NCI-H69 (cell line): ENCODE measurements around the gene SYNE2.
A peak's percentile ranks its signal among the peaks of the same experiment; 100 is the strongest.
"Not testable (repeated sequence)": the region's sequence is repeated elsewhere in the genome, so short reads cannot be mapped to it uniquely, and the experiment has no call there.

Experiments used
- DNase-seq: peaks from one replicate; lab custom pipeline; 2025; lab: John Stamatoyannopoulos, UW

The SYNE2 gene, protein sequence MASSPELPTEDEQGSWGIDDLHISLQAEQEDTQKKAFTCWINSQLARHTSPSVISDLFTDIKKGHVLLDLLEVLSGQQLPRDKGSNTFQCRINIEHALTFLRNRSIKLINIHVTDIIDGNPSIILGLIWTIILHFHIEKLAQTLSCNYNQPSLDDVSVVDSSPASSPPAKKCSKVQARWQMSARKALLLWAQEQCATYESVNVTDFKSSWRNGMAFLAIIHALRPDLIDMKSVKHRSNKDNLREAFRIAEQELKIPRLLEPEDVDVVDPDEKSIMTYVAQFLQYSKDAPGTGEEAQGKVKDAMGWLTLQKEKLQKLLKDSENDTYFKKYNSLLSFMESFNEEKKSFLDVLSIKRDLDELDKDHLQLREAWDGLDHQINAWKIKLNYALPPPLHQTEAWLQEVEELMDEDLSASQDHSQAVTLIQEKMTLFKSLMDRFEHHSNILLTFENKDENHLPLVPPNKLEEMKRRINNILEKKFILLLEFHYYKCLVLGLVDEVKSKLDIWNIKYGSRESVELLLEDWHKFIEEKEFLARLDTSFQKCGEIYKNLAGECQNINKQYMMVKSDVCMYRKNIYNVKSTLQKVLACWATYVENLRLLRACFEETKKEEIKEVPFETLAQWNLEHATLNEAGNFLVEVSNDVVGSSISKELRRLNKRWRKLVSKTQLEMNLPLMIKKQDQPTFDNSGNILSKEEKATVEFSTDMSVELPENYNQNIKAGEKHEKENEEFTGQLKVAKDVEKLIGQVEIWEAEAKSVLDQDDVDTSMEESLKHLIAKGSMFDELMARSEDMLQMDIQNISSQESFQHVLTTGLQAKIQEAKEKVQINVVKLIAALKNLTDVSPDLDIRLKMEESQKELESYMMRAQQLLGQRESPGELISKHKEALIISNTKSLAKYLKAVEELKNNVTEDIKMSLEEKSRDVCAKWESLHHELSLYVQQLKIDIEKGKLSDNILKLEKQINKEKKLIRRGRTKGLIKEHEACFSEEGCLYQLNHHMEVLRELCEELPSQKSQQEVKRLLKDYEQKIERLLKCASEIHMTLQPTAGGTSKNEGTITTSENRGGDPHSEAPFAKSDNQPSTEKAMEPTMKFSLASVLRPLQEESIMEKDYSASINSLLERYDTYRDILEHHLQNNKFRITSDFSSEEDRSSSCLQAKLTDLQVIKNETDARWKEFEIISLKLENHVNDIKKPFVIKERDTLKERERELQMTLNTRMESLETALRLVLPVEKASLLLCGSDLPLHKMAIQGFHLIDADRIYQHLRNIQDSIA (N-terminal part only)

DNA sequence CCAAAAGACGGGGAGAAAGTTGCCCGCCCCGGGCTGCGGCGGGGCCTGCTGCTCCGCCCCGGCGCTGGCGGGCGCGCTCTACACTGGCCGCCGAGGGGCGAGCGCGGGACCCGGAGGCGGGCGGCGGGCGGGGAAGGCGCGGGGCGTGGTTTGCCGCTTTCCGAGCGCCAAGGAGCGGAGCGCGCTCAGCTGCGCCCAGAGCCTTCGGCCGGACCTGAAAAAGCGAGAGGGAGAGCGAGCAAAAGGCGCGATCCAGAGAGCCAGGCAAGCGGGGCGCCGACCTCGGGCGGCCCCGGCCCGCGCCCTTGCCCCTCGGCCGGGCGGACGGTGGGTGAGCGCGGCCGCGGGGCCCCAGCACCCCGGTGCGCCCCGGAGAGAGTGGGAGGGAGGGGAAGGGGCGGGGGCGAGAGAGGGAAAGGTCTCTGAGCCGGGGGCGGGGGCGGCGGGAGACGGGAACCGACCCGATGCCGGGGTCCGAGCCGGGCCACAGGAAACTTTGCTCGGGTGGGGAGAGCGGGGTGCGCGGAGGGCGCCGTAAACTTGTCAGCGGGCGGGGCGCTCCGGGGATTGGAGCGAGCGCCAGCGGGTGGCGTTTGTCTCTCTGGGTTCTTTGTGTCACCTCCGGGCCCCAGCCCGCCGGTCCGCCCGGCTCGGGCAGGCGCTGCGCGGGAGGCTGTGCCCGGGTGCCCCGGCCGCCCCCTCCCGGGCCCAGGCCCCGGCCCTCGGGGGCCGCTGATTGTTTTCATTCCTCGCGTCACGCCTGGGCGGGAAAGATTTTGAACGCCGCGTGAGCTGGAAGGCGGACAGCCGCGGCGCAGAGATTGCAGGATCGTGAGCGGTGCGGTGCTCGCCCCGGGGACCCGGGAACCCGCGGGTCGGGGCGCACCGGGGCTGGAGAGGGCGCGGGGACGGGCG, at the start of gene SYNE2:
SYNE2 (plus strand) TSS at position 188 of the 915 bp plus-strand sequence. CDS start 56,145 bp downstream, outside the sequence.
- peak; percentile 93 for DNase-seq

DNA sequence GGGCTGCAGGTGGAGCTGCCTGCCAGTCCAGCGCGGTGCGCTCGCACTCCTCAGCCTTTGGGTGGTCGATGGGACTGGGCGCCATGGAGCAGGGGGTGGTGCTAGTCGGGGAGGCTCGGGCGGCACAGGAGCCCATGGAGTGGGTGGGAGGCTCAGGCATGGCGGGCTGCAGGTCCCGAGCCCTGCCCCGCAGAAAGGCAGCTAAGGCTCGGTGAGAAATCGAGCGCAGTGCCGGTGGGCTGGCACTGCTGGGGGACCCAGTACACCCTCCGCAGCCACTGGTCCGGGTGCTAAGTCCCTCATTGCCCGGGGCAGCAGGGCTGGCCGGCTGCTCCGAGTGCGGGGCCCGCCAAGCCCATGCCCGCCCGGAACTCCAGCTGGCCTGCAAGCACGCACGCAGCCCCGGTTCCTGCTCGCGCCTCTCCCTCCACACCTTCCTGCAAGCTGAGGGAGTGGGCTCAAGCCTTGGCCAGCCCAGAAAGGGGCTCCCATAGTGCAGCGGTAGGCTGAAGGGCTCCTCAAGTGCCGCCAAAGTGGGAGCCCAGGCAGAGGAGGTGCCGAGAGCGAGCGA, 49.5 kb upstream of the SYNE2 start:
- not testable (repeated sequence) for DNase-seq

DNA sequence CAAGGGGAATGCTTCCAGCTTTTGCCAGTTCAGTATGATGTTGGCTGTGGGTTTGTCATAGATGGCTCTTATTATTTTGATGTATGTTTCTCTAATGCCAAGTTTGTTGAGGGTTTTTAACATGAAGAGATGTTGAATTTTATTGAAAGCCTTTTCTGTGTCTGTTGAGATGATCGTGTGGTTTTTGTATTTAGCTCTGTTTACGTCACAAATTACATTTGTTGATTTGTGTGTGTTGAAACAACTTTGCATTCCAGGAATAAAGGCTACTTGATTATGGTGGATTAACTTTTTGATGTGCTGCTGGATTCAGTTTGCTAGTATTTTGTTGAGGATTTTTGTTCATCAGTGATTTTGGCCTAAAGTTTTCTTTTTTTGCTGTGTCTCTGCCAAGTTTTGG, 46.7 kb upstream of the SYNE2 start:
- not testable (repeated sequence) for DNase-seq

DNA sequence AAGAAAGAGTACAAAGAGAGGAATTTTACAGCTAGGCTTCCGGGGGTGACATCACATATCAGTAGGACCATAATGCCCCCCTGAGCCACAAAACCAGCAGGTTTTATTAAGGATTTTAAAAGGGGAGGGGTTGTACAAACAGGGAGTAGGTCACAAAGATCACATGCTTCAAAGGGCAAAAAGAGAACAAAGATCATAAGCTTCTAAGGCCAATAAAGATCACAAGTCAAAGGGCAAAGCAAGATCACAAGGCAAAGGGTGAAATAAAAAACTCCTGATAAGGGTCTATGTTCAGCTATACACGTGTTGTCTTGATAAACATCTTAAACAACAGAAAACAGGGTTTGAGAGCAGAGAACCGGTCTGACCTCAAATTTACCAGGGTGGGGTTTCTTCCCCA, 41.1 kb upstream of the SYNE2 start:
- not testable (repeated sequence) for DNase-seq

DNA sequence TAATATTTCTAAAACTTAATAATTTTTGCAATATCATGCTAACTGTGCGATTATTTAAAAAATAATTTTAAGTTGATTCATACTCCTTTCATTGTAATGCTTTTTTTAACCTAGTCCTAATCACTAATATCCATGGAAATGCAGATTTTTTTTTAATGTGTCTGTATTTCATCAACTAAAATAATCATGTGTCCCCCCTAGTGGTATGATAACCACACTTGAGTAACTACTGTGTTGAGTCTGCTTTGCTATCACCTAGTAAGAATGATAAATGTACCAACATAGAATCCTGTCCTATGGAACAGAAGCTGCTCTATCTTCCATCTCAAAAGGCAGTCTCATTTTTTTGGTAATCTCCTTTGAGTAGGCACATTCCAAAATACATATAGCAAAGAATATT, 19.1 kb upstream of the SYNE2 start:
- no peak for DNase-seq

DNA sequence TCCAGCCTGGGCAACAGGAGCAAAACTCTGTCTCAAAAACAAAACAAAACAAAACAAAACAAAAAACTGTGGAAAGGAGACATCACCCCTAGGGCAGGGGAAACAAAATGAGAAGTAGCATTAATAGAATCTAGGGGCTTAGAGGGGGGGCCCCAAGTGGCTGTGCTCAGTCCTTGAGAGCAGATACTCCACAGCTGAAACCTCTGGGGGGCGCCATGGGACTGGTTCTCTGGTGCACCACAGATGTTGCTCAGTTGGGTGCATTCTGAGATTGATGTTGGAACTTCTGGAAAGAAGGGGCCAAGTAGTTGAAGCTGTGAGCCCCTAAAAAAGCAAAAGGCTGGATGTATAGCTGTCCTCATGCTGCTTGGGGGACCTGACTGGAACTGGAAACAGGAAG, 11.8 kb upstream of the SYNE2 start:
- DNase-seq, result peak; percentile 64

DNA sequence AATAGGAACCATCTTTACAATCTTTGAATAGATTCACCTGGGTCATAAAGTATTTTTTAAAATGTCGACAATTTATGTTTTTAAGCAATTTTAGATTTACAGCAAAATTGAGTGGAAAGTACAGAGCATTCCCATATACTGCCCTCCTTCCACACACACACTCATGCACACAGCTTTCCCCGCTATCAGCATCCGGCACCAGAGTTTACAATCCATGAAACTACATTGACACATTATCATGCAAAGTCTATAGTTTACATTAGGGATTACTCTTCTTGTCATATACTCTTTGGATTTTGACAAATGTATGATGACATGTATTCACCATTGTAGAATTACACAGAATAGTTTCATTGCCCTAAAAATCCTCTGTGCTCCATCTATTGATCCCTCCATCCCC, 9.0 kb upstream of the SYNE2 start:
- no peak for DNase-seq

DNA sequence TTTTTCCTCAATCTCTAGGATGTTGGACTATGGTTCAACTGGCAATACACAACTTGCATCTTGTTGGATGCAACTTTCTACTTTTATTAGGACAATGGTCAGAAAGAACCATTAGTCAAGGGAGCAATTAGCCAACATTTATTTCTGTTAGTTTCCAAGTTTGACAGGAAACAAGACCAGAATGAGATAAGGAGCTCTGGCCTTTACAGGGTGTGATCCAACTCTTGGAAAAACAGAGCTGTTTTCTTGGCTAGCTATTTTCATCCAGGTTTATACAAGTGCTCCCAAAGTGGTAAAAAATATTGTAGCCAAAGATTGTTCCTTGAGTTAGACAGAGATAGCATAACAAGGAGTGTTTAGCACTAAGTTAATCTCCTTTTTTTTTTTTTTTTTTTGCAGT, 3.9 kb upstream of the SYNE2 start:
- DNase-seq, result no peak

DNA sequence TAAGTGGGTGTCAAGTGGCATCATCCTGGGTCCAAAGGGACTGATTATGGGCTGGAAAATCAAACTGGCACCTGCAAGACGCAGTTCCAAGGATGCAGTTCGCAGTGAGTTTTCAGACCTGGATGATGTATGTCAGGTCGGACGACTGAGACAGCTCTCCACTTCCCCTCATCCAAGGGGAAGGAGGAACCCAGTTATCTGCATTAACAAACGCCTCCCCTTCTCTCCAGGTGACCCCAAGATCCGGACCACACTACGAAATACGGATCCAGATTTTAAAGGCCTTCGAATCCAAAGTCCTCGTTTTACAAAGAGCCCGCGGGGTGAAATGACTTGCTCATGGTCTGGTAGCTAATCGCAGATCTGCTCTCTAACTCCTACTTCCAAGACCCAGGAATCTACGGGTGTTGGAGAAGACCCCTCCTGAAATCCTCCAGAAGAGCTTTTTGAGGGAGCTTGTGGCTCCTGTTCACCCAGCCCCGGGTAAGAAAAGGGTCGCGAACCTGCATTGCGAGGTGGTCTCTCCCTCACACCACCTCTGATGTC, 460 bp upstream of the SYNE2 start:
- DNase-seq, result peak; percentile 84

DNA sequence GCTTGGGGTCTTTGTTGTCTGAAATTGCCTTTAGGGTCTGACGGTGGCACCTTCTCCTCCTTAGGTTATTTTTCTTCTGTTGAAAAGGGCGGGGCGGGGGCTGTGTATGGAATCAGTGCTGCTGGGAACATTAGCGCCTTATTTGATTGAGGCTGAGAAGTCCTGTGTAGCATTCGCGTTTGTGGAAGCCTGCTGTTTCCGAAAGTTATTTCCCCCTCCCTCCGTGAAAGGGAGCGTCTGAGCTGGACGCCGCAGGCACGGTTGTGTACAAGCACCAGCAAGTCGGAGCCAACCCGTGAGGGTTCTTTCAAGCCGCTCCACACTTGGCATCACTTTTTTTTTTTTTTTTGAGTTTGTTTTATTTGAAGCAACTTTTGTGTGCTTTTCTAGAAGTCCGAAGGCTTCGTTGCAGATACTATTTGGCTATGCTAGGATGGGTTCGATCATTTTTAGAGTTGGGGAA, 1.1 kb downstream of the SYNE2 start:
- DNase-seq, result peak; percentile 93

DNA sequence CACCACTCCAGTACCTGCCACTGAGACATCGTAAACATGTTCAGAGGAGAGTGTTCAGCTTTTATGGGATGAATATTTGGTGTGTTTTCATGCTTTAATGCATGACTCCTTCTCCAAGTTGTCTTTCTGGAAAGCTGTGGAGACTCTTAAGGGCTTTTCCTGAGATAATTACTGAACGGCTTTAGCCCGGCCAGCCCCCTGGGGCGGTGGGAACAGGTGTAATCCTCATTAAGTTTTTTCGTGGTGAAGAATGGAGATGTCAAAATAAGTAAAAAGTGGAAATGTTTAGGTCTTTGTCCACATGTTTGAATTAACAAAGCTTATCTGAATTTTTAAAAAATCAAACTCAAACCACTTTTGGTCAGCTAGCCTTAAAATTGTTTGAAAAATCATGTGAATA, 1.5 kb downstream of the SYNE2 start:
- DNase-seq, result peak; percentile 71

DNA sequence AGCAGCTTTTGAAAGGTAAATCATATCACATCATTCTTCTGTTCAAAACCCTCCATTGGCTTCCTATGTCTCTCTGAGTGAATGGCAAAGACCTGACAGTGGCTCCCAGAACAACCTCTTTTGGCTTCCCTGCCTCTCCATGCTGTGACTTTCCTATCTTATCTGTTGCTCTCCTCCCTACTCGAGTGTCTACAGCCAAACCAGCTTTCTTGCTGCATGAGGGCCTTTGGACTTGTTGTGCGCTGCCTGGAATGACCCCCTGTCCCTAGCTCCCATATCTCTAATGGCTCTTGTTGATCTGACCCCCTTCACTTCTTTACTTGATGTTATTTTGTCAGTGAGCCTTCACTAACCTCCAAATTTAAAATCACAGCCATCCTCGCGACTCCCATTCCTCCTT, 2.5 kb downstream of the SYNE2 start:
- DNase-seq, result peak; percentile 11

DNA sequence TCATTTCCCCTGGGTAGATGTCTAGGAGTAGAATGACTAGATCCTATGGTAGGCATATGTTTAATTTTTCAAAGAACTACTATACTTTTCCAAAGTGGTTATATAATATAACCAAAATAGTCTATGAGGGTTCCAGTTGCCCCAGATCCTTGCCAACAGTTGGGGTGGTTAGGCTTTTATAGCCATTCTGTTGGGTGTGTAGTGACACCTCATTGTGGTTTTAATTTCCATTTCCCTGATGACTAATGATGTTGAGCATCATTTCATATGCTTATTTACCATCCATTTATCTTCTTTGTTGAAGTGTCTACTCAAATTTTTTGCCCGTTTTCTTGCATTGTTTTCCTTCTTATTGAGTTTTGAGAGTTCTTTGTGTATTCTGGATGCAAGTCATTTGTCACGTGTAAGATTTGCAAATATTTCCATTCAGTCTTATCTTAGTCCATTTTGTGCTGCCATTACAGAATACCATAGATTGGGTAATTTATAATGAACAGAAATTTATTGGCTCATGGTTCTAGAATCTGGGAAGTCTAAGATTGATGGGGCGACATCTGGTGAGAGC, 4.7 kb downstream of the SYNE2 start:
- DNase-seq, result peak; percentile 71

DNA sequence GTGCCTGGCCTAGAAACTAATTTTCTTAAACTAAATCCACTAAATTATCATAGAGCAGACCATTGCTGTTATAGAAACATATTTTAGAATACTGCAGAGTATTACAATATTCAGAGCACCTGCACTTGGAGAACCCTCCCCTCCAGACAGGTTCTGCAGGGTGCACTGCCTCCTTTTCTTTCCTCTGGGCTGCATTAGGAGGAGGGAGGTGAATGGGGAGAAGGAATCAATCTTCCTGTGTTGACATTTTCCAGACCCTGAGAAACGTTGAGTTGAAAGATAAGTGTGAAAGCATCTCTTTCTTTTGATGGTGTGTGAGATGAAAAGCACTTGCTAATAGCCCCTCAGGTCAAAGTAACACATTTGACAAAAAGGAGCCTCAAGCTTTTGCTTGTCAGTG, 7.3 kb downstream of the SYNE2 start:
- peak; percentile 39 for DNase-seq

DNA sequence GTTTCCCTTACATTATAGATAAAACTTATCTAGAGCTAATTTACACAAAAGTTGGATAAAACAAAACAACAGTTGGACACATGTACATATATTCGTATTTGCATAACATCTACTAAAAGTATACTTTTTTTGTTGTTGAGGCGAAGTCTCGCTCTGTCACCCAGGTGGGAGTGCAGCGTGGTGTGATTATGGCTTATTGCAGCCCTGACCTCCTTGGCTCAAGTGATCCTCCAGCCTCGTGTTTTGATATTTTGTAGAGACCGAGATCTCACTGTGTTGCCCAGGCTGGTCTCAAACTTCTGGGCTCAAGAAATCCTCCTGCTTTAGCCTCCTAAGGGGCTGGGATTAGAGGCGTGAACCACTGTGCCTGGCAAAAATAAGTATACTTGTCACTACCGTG, 9.4 kb downstream of the SYNE2 start:
- DNase-seq, result no peak

DNA sequence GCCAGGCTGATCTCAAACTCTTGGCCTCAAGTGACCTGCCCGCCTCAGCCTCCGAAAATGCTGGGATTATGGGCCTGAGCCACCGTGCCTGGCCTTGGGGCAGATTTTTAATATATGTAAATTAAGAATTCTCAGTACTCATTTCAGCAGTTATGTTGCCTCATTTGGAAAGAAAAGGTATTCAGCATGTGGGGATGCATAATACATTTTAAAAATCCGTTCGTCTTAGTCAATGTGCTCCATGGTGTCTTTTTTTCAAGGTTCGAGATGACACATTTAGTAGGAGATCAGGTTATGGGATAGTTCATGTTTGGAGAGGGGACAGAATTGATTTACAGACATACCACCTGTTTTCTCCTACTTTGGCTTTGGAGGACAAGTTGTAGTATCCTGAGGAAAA, 10.2 kb downstream of the SYNE2 start:
- no peak for DNase-seq

DNA sequence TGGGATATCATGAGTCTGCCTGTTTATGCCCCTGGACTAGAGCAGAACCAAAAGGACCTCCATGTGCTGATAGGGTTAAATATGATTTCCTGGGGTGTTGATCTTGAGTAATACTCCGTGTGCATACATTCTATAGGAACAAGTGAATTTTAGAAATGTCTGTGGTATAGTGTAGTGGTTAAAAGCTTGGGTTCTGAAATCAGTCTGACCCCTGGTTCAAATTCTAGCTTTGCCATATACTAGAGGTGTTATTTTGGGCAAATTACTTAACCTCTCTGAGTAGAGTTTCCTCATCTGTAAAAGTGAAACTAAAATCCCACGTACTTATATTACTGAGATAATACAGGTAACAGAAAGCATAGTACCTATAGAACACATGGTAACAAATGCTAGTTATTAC, 12.0 kb downstream of the SYNE2 start:
- DNase-seq, result not testable (repeated sequence)

DNA sequence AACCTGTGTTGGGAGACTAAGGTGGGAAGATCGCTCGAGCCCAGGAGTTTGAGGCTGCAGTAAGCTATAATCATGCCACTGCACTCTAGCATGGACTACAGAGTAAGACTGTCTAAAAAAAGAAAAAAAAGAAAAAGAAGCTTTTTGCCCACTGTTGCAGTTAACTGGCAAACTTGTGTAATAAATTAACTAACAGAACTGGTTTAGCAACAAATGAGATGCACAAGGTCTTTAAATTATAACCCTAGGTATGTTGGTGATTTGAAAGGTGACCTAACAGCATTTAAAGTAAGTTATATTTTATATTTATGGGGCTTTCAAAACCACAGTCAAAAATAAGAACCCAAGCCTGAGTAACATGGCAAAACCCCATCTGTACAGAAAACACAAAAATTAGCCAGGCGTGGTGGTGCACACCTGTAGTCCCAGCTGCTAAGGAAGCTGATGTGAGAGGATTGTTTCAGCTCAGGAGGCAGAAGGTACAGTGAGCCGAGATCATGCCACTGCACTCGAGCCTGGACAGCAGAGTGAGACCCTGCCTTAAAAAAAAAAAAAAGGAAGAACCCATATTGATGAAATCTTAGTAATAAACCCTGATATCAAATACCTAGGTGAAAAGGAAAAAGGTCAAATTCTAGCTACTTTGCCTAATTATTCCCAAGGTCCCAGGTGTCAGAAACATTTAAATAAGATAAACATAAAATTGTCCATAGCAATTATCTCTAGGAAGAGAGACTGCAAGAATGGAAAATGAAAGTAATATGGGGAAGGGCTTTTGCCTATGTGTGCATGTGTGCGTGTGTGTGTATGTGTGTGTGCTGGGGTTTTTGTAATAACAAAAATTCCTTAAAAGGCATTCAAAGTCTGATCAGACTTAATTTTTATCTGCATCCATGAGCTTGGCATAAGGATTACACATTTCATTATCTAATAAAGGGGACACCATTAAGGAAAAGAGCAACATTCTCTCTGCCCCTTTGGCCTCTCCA, 15.4 kb downstream of the SYNE2 start:
- DNase-seq, result peak; percentile 30
